Subcutaneous adipose tissue (tissue), 4 donors: ENCODE data around the gene RBBP8. TPM values are rescaled to one million over a fixed set of nuclear protein-coding genes. Genes with fewer than 3 reads are reported as not detected.

Experiments used
- total RNA-seq, 4 donors: library from RNA; depleted of rRNA; stranded (reverse); fragments of >200 nt; gene quantifications; one replicate each; pipeline ENCODE4 v1.1.0, GENCODE V29; 2016
- TF ChIP-seq, protein P1 (sequence below): fragments of 450-650 bp; IDR thresholded peaks from one replicate; pipeline ENCODE4 v1.5.1; 2016; ENCODE audit warnings: low read depth, mild to moderate bottlenecking, control low read depth, antibody characterized with exemption, moderate library complexity

RBBP8 gene
- total RNA-seq, 4 donors from 2014 or later, result 13.0 to 43.7 (median 23.6) TPM

DNA sequence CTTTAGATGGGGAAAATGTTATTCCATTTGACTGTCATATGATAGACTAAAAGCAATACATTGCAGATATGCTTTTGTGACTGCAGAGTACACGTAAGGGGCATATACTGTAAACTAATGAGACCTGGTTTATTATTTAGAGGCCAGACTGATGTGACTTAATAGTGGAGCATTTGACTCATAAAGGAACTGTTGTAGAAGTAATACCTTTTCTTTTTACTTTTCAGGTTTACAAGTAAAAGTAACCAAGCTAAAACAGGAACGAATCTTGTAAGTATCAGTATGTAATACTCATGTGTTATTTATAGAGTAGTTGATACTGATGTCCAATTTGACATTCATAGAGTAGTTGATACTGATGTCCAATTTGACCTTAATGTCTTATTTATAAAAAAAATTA is 13.1 kb downstream of the RBBP8 start:
- TF ChIP-seq, protein P1, sequence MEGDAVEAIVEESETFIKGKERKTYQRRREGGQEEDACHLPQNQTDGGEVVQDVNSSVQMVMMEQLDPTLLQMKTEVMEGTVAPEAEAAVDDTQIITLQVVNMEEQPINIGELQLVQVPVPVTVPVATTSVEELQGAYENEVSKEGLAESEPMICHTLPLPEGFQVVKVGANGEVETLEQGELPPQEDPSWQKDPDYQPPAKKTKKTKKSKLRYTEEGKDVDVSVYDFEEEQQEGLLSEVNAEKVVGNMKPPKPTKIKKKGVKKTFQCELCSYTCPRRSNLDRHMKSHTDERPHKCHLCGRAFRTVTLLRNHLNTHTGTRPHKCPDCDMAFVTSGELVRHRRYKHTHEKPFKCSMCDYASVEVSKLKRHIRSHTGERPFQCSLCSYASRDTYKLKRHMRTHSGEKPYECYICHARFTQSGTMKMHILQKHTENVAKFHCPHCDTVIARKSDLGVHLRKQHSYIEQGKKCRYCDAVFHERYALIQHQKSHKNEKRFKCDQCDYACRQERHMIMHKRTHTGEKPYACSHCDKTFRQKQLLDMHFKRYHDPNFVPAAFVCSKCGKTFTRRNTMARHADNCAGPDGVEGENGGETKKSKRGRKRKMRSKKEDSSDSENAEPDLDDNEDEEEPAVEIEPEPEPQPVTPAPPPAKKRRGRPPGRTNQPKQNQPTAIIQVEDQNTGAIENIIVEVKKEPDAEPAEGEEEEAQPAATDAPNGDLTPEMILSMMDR, result no peak

DNA sequence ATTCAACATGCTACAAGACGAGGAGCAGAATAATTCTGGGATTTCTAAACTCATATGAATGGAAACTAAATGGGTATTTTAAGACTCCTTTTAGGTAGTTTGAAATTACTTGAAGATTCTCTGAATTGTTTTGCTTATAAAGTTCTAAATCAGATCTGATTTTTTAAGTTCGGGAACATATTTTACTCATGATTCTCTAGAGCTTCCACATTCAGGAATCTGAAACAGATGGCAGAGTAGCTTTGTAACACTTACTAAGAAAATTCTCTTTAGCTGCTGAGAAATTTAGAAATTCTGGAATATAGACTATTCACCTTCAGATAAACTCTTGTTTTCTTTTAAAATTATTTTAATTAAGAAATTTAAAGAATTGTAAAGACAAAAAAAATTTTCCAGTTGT is 13.7 kb downstream of the RBBP8 start:
- TF ChIP-seq, protein P1, result no peak

DNA sequence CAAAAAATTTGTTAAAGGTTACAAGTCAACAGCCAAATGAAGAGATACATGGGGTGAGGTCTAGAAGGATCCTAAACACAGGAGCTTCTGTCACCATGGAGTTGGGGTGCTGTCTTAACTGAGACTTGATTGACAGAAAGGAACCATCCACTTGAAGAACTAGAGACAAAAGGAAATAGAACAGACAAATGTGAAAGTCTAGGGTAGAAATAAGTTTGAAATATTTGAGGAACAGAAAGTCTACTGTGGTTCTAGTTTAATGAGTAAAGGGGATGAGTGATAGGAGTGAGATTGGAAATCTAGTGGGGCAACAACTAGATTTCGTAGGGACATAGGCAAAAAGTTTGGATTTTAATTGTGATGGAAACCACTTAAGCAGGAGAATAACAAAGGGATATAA is 18.7 kb downstream of the RBBP8 start:
- TF ChIP-seq, protein P1, result no peak

DNA sequence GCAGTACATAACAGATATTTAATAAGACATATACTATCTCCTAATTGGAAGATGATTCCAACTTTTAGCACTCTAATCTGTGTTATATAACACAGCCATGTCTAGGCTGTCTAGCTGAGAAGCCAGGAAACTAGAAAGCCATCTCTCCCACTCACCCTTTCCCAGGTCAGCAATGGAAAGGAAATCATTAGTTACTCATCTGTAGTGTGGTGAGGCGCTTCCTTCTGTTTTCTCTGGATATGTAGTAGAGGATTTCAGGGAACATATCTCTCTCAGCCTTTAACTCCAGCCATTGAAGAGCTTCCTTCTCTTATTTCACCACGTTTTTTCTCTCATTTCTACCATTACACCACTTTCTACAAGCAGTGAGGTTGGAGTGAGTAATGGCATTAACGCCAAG is 19.4 kb downstream of the RBBP8 start:
- TF ChIP-seq, protein P1, result no peak

DNA sequence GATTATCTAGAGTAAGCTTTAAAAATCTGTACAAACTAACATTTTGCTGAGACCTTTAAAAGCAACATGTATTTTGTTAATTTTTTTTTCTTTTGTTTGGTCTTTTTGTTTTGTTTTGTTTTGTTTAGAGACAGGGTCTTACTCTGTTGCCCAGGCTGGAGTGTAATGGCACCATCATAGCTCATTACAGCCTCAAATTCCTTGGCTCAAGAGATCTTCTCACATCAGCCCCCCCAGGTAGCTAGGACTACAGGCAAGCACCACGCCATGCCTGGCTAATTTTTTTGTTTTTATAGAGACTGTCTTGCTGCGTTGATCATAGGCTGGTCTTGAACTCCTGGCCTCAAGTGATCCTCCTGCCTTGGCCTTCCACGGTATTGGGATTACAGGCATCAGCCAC is 23.1 kb downstream of the RBBP8 start:
- TF ChIP-seq, protein P1, result no peak

DNA sequence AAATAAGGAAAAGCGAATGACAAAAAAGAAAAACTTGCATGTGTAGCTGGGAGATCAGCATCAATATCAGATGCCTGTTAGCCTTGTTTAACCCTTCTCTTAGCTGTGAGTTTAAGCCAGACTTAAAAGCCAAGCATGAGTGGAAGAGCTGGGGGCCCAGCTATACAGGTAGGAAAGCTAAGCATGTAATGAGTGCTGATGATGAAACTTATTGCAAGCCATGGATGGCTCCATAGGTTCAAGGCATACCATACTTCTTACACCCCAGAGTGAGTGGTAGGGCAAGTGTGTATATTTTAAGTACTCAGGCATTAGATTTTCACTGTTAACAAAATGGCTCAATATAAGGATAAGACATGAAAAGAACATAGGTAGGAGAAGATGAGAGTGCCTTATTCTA is 28.0 kb downstream of the RBBP8 start:
- TF ChIP-seq, protein P1, result no peak

DNA sequence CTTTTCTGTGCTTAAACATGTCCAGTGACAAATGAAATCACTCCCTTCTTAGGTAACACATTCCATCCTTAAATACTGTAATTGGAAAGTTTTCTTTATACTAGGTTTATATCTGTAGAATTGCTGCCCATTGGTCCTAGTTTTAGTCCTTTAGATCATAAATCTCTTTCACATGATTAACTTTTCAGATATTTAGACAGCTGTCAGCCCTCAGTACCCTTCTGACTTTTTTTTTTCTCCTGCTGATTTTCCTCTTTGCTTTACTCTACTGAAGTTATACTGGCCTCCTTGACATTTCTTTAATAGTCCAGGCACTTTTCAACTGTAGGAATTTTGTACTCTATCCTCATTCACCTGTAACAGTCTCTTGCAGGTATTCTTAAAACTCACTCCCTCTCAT is 28.9 kb downstream of the RBBP8 start:
- TF ChIP-seq, protein P1, result no peak
